HG03108 (cell line): ENCODE data around the gene SGK2.

Experiments
- ATAC-seq: cut with Tn5 transposase; IDR thresholded peaks from one replicate; pipeline ENCODE4 v1.9.1; 2021; ENCODE audit warnings: moderate library complexity; ENCODE audit not compliant: unreplicated experiment

SGK2 gene

DNA sequence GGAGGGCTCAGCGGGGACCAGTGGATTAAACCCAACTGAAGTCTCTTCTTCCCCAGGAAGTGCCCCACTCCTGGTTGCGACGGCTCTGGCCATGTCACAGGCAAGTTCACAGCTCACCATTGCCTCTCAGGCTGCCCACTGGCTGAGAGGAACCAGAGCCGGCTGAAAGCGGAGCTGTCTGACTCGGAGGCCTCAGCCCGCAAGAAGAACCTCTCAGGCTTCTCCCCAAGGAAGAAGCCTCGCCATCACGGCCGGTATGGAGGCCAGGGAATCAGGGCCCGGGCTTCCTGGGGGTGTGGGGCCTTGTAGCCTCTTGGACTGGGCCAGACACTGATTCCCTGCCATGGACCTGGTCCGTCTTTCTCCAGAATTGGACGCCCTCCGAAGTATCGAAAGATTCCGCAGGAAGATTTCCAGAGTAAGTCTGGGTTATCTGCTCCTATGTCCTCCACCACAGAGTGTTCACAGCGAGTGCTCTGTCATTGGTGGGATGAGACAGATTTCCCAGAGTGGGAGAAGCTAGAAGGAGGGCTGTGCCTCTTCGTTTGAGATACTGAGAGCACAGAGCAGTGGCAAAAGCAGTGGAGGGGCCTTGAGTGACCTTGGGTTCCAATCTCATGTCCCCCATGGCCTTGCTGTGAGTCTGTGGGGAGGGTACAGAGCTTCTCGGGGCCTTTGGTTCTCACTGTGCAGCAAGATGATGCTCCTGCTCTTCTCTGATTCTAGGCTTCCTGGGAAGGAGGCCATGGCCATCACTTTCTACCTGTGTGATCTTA lies 22.6 kb upstream of the SGK2 start:
- ATAC-seq, result no peak

DNA sequence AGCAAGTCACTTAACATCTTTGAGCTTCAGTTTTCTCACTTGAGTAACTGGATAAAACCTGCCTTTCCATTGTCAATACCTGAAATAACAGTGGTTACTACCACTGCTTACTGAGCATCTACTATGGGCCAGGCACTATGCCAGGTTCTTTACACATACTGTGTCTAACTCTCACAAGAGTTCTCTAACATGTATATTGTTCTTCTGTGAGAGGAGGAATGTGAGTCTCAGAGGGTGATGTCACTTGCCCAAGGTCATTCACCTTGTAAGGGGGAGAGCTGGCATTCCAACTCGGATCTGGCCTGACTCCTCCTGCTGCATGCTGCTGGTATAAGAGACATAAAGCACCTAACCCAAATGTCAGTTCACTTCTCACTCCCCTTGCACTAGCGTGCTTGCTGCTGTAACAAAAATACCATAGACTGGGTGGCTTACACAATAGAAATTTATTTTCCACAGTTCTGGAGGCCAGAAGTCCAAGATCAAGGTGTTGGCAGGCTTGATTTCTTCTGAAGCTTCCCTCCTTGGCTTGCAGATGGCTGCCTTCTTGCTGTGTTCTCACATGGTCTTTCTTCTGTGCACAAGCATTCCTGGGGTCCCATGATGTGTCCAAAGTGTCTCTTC lies 21.9 kb upstream of the SGK2 start:
- ATAC-seq, result no peak

DNA sequence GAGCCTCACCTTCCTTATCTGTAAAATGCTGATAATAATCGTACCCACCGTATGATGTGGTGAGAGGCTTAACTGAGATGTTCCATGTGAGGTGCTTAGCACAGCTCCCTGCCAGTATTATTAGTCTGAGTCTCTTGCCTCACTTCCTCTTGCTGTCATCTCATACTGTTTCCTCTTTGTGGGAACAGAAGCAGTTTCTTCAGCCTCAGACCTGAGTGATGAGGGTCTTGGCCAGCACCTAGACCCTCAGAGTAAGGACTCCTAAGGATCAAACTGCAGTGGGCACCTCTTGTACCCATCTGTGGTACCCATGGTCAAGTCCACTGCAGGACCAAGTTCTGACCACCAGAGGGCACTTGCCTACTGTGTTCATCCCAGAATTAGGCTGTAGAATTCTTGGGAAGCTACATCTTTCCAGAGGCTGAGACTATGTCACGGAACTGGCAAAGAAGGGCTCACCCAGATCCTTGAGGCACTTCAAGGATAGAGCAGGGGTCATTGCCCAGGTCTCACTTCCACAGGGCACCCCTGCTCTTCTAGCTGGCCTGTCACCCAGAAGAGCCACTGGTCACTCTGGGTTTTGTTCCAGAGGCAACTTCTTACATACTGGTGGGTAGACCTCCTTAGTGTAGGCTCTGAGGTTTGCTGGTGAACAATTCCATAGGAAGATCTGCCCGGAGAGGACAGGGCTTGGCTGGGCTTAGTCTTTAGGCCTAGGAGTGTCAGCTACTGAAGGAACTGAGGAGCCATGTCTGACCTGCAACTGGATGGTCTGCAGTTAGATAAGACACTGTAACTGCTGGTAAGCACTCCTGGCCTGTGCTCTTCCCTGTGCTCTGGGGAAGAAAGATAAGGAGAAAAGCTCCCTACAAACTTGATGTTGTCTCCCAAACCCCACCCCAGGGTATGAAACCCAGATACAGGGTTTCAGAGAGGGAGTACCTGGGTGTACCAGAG lies 20.6 kb upstream of the SGK2 start:
- ATAC-seq, result no peak

DNA sequence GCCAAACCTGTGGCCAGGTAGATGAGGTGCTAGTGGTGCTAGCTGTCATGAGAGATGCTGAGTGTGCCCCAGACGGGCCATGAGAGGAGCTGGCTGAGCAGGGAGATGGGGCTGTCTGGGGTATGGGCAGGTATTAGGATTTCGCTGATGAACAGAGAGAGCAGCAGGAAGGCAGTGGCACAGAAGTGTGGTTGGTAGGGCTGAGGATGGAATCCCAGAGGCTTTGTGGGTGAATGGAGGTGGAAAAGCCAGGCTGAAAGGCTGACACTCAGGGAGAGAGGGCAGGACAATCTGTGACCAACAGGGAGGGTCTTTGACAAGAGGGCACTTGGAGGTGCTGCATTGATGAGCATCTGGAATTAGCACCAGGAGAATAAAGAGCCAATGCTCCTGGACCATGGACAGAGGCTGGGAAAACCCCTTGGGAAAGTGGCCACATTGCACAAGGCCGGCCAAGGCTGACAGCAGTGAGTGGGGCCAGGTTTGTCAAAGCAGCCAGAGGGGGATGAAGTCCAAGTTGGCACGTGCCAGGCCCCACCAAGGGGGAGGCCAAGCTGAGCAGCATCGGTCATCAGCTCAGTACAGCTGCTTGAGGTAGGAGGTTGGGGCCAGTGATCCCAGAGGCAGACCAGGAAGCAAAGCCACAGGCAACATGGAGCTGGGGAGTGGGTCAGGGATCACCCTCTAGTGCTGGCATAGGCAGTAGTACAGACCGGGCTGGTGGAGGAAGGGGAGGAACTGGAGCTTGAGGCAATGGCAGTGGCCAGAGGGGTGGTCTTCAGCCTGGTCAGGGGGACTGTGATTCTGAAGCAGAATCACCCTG lies 19.7 kb upstream of the SGK2 start:
- no peak for ATAC-seq

DNA sequence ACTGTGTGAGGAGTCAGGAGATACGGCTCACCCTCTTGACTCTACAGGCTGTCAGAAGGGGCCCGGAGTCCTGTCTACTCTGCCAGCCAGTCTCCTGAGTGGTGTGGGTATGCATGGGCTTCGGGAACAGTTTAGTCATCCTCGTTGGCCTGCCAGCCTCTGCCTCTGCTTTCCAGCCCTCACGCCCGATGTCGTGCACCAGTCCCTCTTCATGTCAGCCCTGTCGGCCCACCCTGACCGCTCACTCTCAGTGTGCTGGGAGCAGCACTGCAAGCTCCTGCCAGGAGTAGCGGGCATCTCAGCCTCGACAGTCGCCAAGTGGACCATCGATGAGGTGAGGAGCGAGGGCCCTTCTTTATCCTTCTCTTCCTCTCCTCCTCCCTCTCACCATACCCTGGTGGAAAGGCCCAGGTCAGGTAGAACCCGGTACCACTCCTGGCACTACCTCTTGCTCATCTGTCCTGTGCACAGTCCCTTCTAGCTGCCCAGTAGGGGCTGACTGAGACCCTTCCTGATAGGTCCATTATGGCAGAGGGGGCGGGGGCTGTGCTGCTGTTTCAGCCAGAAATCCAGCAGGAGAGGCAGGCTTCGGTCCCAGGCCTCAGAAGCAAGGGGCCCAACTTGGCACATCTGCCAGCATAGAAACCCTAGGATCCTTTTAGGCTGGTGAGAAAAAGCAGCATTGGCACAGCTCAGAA lies 18.7 kb upstream of the SGK2 start:
- no peak for ATAC-seq

DNA sequence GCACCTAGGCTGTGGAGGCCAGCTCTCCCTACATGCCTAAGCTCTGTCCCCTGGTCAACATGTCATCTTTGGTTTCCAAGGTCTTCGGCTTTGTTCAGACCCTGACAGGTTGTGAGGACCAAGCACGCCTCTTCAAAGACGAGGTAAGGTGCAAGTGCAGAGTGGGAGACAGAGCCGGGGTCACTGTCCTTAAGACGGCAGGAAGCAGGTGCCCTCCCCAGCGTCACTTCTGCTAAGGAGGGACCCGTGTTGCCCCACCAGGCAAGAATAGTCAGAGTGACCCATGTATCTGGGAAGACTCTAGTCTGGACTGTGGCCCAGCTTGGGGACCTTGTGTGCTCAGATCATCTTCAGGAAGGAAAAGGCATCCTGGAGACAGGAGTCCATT lies 18.2 kb upstream of the SGK2 start:
- ATAC-seq, result no peak

DNA sequence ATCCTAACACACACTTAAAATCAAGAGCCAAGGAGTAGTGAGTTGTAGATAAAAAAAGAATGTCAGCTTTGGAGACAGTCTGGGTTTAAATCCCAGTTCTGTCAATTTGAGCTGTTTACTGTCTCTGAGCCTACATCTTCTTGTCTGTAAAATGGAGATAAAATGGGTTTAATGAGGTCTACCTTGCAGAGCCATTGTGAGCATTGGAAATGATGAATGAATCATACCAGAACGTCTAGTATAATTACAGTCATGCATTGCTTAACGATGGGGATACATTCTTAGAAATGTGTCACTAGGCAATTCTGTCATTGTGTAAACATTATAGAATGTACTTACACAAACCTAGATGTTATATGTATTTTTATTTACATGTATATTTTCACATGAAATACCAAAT lies 17.6 kb upstream of the SGK2 start:
- ATAC-seq, result no peak

DNA sequence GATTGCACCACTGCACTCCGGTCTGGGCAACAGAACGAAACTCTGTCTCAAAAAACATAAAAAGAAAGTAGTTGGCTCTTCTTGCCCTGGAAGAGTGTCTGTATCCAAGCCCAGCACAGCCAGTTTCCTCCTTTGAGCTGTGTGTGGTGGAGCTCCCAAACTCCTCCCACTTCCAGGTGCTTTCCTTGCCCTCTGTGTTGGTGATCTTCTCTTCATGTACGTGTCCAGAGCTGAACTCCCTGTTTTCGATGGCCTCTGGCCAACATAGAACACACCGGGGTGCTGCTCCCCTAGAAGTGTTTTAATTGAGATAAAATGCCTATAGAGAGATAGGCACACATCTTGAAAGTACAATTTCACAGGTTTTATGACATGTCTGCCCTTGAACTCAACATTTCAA lies 16.7 kb upstream of the SGK2 start:
- ATAC-seq, result no peak

DNA sequence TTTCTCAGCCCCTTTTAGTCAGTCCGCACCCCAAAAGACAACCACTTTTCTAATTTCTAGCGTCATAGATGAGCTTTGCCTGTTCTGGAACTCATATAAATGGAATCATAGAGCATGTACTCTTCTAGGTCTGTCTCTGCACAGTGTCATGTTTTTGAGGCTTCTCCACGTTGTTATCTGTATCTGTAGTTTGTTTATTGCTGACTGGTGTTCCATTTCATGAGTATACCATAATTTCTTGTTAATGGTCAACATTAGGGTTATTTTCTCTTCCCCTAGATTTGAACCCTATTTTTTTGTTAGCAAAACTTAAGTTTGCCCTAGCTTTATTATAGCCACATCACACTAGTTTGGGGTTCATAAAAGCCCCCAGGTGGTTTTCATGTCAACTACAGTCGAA lies 16.2 kb upstream of the SGK2 start:
- no peak for ATAC-seq

DNA sequence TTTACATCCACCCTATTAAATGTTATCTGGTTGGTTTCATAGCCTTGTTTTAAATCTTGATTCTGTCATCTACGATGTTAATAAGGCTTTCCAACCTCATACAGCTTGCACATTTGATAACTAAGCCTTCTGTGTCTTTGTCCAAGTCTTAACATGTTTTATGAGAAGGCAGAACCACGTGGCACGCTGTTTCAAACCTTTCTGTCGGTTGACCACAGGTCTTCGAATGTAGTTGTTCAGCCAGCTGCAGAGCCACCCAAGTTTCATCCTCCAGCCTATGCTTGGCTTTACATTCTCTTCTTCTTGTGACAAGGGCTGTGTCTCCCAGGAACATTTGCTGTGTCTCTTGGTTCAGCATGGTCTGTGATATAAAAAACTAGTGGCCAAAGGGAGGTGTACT lies 15.7 kb upstream of the SGK2 start:
- ATAC-seq, result no peak

DNA sequence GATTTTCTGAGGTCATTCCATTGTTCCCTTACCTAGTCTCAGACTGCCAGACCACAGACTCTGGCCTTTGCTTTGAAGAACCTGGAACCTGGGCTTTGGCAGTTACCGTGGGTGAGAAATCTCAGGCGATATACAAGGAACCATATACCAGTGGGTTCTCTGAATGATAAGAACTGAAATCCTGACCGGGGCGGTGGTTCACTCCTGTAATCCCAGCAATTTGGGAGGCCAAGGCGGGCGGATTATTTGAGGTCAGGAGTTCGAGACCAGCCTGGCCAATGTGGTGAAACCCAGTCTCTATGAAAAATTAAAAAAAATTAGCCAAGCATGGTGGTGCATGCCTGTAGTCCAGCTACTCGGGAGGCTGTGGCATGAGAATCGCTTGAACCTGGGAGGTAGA lies 14.3 kb upstream of the SGK2 start:
- ATAC-seq, result no peak

DNA sequence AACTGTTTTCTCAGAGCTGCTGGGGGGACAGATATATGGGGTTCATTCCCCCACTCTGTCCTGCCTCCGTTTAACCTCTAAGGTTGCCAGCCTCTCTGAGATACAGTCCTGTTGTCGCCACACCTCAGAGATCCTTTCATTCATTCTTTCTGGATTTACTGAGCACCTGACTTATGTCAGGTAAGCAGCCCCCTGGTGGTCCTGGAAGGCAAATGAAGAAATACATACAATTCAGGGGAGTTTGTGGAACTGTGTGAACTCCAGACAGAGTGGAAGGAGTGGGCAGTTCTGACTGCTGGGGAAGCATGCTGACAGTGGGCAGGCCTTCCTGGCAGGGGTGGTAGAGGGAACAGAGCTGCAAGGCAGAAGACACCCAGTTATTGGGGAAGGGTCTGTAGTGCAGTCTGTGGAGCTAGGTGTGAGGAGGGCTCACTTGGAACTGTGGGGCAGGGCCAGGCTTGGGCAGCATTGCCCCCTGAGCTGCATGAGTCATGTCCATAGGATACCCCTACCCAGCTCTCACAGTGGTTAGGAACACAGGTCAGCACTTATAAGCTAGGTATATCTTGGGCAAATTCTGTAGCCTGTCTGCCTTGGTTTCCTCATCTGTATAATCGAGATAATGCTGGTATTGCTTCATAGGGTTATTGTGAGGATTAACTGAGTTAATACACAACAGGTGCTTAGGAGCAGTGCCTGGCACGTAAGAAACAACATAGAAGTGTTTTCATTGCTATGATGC lies 12.8 kb upstream of the SGK2 start:
- no peak for ATAC-seq

DNA sequence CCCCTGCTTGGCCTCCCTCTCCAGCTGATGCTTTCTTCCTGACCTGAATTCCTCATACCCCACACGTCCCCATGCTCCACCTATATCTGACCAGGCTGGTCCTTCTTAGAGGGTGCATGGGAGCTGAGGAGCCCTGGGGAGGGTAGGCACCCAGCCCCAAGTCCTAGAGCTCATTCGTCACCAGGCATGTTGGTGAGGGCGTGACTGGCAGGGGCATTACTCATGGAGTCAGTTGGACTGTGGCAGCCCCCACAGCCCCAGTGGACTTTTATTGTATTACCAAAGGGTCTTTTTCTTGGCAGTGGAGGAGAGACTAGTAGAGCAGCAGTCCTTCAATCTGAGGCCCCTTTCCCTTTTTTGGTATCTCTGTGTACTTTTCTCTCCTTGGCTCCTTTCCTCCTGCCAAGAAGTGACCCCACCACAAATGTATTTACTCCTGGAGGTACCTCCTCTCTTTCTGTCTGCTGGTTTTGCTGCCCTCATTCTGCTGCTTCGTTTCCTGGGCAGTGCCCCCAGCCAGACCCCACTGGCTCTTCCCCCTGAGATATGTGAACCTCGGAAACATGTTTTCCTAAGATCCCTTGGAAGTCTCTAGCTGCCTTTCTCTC lies 10.4 kb upstream of the SGK2 start:
- ATAC-seq, result no peak

DNA sequence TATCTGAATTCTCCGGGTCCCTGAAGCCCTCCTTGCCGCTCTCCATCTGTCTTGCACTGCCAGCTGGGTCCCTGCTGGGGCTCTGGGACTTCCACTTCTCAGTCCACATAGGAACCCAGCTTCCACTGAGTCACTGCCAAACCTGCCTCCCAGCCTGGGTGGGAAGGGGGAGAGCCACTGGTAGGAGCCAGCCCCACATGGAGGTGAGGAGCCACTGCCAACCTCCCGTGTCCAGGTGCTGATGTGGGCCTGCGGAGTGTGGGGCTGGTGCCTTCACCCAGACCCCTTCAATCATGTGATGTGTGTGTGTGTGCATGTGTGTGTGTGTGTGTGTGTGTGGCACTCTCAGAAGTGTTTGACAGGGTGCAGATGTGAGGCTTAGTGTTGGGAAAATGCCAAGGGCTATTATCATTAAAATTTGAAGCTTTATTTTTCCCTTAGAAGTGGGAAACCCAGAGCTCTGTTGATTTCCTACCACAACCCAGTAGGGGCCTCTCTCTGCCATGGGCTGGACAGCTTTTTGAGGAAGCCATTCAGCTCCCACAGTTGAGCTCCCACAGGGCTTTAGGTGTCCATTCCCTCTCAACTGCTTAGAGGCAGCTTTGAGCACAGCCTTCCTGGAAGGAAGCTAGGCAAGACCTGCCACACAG lies 9.3 kb upstream of the SGK2 start:
- ATAC-seq, result no peak

DNA sequence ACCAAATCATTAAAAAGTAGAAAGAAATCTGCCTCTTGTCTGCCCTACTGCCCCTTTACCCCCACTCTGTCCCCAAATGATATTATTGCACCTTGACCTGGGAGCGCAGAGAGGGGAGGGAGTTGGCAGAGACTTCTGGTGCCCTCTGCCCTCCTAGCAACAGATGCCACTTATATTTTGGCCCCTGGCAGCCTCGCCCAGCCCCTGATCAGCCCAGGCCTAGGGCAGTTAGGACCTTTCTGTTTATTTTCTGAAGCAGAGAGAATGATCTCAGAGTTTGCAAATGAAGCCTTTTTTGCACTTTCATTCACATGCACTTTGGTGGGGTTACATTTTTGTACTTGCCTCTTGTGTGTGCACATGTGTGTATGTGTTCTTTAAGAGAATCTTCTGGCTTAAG lies 8.4 kb upstream of the SGK2 start:
- no peak for ATAC-seq

DNA sequence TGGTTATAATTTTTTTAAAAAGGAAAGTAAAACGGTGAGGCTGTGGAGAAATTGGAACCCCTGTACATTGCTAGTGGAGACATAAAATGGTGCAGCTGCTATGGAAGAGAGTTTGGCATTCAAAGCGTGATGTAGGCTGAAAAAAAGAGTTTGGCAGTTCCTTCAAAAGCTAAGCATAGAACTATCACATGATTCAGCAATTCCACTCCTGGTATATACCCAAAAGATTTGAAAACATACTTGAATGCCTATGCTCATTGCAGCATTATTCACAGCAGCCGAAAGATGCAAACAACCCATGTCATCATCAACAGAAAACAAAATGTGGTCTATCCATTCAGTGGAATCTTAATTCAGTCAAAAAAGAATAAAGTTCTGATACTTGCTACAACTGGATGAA lies 4.5 kb upstream of the SGK2 start:
- ATAC-seq, result no peak

DNA sequence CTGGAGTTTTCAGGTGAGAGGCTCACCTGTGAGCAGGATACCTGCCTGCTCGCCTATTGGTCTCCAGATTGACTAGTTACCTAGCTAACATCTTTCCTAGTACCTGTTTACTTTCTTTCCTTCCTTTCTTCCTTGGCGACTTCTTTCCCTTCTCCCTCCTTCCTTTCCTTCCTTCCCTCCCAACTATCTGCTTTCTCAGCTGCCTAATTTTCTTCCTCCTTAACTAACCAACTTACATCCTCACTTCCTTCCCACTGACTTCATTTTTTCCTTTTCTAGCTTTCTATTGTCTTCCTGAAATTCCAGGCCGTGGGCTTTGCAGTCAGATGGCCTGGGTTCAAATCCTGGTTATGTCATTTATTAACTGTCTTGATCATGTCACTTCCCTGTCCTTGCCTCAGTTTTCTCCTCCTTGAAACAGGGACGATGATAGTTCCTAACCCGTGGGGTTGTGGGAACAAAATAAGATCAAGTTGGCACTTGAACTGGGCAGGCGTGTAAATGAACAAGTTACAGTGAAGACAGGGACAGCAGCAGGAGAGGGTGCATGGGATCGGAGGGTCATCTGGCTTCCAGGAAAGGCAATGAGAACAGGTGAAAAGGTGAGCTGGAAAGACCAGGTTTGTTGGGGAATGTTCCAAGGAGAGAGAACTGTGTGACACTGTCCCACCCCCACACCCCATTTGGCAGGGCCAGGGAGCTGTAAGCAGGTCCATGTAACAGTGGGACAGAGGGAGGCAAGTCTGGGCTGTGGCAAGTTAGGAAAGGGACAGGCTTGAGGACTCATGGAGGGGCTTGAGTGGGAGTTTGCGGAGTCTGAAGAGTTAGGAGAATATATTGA lies 540 bp downstream of the SGK2 start:
- no peak for ATAC-seq

DNA sequence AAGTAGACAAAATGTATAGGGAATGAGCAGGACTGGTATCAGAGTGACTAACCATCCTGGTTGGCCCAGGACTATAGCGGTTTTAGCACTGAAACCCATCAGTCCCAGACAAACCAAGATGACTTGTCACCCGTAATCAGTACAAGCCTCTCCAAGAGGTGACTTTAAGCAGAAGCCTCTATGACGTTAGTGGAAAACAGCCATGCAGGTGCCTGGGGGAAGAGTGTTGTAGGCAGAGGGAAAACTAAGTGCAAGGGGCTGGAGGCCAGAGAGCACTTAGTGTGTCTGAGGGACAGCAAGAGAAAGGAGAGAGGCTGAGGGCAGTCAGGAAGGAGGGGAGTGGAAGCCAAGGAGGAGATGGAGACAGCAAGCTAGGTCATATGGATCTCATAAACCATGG lies 2.1 kb downstream of the SGK2 start:
- no peak for ATAC-seq
